HG03457 (cell line): Measurements from ENCODE around the gene MAGEB5.
"Not testable (repeated sequence)": the region's sequence is repeated elsewhere in the genome, so short reads cannot be mapped to it uniquely, and the experiment has no call there.

Experiments
- ATAC-seq: cut with Tn5 transposase; IDR thresholded peaks from one replicate; pipeline ENCODE4 v1.9.1; 2021; ENCODE audit warnings: moderate number of reproducible peaks; ENCODE audit not compliant: unreplicated experiment

The MAGEB5 gene, protein sequence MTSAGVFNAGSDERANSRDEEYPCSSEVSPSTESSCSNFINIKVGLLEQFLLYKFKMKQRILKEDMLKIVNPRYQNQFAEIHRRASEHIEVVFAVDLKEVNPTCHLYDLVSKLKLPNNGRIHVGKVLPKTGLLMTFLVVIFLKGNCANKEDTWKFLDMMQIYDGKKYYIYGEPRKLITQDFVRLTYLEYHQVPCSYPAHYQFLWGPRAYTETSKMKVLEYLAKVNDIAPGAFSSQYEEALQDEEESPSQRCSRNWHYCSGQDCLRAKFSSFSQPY

DNA sequence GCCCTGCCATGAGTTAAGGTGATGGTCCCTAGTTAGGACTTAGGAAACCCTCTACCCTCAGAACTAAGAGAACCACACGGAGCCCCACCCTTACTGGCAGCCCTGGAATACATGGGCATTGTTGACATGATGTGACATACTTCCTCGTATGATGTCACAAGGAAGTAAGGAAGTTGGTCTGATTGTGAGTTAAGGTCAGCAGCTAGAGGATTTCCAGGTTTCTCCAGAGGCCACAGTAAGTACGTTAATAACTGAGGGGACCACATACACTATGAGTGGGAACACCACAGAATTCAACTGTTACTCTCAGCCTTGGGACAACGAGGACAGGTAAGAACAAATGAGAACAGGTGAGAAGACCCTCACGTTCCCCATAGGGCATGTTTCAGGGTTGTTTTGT, at the start of gene MAGEB5:
Gene MAGEB5, plus strand, starts transcription at position 301 of the 400 bp plus-strand sequence. CDS start 1,133 bp downstream, outside the sequence.
- ATAC-seq: no peak

DNA sequence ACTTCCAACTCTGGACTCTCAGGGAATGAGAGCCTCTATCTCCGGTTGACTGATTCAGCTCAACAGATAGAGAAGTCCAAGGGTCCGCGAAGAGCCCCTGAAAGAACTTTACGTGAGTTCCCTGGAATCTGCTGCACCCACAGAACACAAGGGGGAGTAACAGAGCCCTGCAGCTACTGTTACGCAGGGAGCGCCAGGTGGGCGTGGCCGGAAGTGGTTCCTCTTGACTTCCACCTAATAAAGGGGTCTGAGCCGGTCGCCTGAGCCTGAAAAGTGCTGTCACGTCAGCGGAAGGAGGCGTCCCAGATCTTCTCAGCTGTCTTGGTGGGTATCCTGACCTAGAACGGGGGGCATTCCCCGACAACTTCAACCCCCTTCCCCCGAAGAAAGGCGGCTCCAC, 23.8 kb upstream of the MAGEB5 start, which contains the start of gene MAGEB6:
Gene MAGEB6, plus strand, starts transcription at position 237 of the 400 bp plus-strand sequence. CDS start 1,407 bp downstream, outside the sequence.
- ATAC-seq: no peak

DNA sequence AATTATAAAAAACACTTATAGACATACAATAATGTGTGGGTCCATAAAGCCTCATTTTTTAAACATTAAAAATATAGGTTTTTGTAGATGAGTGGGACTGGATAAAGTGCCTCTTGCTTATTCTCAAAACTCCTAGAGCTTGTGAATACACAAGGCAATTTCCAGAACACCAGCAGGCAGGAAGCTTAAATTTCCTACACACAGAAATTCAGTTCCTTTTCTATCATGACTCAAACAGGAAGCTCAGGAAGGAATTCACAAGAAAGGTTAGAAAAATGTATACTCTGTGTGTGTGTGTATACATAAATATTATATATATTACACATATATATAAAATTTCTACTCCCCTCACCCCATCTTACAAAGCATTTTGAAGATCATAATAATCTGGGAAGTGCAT, 12.4 kb upstream of the MAGEB5 start:
- ATAC-seq: no peak

DNA sequence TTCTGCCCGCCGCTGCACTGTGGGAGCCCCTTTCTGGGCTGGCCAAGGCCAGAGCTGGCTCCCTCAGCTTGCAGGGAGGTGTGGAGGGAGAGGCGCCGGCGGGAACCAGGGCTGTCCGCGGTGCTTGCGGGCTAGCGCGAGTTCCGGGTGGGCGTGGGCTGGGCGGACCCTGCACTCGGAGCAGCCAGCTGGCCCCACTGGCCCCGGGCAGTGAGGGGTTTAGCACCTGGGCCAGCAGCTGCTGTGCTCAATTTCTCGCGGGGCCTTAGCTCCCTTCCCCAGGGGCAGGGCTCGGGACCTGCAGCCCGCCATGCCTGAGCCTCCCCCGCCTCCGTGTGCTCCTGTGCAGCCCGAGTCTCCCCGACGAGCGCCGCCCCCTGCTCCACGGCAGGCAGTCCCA, 11.3 kb upstream of the MAGEB5 start:
- ATAC-seq: not testable (repeated sequence)

DNA sequence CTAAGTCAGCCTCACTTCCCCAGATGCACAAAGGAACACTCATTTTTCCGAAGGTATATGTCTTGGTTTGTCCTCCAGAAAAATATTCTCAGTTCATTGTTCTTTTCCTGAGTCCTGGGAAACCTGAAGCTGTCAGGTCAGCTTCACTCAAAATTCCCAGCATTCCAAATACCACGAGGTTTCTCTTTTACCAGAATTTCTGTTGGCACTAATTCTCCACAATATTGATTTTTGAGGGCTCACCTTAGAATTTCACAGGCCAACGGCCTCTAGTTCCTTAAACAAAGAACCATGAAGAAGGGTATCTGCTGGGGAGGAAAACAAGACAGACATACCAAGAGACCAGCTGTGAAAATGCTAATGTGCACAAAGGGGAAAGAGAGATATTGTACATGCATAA, 8.0 kb upstream of the MAGEB5 start:
- no peak for ATAC-seq

DNA sequence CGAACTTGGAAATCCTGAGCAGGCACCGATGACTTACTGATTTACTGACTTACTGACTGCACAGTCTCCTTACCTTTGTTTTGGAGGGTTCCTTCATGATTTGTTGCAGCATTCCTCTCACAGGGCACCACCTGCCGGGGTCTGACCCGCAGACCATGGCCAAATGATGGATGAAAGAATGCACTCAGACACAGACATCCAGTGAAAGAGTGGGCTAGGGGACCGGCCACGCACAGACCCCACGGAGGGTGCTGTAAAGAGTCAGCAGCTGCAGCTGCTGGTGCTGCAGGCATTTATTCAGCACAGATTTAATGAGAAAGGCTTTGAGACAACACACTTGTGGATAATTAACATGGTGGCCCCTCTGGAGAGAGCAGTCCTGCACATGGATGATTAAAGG, 3.4 kb downstream of the MAGEB5 start:
- no peak for ATAC-seq

DNA sequence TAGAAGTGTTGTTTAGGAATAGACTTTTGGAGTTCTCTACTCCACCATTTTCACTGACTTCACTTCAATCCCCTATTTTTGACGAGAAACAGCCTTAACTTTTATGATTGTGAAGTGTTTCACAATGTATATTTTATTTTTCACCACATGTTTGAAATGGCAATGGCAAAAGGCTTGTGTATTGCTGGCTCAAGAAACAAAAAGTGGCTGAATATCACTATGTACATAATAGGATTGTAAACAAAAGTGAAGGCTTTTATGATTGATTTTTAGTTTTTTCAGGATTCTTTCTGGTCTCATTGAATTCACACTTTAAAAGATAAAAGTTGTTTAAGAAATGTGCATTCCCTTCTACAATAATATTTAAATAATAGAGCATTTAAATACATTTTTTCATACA, 18.2 kb downstream of the MAGEB5 start:
- ATAC-seq: no peak

DNA sequence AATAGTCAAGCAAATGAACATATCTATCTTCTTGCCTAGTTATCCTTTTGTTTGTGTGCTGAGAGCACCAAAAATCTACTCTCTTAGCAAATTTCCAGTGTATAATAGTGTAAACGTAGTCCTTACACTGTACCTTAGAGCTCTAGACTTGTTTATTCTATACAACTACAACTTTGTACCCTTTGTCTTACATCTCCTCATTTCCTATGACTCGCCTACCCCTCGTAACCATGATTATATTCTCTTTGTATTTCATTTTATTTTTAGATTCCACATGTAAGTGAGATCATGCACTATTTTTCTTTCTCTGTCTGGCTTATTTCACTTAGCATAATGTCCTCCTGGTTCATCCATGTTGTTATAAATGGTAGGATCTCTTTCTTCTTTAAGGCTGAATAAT, 37.6 kb downstream of the MAGEB5 start:
- no peak for ATAC-seq

DNA sequence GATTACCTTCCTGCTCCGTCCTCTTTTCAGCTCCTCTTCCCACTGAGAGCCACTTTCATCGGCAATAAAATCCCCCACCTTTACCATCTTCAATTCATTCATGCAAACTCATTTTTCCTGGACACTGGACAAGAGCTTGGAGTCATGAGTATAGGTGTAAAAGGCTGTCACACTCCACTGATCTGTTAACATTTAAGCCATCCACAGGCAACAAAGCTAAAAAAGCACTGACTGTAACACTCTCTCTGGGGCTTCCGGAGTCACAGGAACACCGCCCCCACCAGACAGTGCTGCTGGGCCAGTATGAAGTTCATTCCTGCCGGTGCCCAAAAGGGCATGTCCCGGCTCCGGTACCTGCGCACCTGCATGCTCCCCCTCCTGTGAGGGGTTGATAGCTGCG, 38.5 kb downstream of the MAGEB5 start:
- ATAC-seq: no peak

DNA sequence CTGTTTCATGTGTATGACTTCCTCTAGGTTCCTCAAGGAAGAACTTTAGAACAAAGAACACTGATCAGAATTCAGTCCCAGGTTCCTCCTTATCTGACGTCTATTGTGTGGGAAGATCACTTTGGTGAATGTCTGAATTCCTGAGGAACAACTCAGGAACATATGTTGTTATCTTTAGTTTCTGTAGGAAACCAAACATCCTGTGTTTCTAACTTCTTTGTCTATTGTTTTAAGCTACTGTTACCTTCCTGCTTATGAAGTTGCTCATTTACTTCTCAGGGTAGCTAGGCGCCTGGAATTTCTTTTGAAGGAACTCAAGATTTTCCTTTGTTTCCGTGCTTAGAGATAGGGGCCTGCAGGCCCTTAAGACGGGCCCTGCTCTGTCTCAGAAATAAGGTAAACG, 46.2 kb downstream of the MAGEB5 start:
- no peak for ATAC-seq
